AG09319 (cell line): ENCODE measurements around the gene DIAPH2.

Source experiments
- DNase-seq: peaks from one replicate; pipeline ENCODE4 v3.0.0-alpha.2; 2010; ENCODE audit warnings: low read depth; ENCODE audit errors: extremely low read depth
- CTCF ChIP-seq: IDR thresholded peaks from 2 replicates; pipeline ENCODE4 v1.5.1; 2011; ENCODE audit warnings: low read depth, mild to moderate bottlenecking, inconsistent platforms, low read length, moderate library complexity

Gene DIAPH2

GRCh38 chrX:97524340-97524739 lies 839.7 kb downstream of the DIAPH2 start:
- no peak for TF ChIP-seq CTCF
- no peak for DNase-seq

GRCh38 chrX:97524997-97525396 lies 840.4 kb downstream of the DIAPH2 start:
- DNase-seq, result no peak
- no peak for TF ChIP-seq CTCF

GRCh38 chrX:97525981-97526380 lies 841.3 kb downstream of the DIAPH2 start:
- DNase-seq, result no peak
- no peak for TF ChIP-seq CTCF

GRCh38 chrX:97527725-97528124 lies 843.1 kb downstream of the DIAPH2 start:
- TF ChIP-seq CTCF, result no peak

GRCh38 chrX:97529536-97530200 lies 845.0 kb downstream of the DIAPH2 start:
- TF ChIP-seq CTCF, result no peak
- DNase-seq, result no peak

More at GRCh38 chrX:97527725-97528124, 843.1 kb downstream of the DIAPH2 start:
- no peak for DNase-seq

GRCh38 chrX:97531825-97532224 lies 847.2 kb downstream of the DIAPH2 start:
- no peak for DNase-seq
- no peak for TF ChIP-seq CTCF

GRCh38 chrX:97538745-97539144 lies 854.1 kb downstream of the DIAPH2 start:
- no peak for DNase-seq
- TF ChIP-seq CTCF, result no peak
